ENCODE results near the gene PC. TPM values are rescaled to one million over a fixed set of nuclear protein-coding genes. Genes with fewer than 3 reads are reported as not detected.

Gene PC
- total and polyA plus RNA-seq, 10 donors: 3.4 to 8.8 (median 5.3) TPM

- peak; percentile 98 for DNase-seq
- 3 to 14% (median 5%) methylated on average over 9 to 51 of the region's 51 CpGs for WGBS, 5 donors
- peak overlapping the region; percentile 40 to 94 (median 84) for H3K4me3 ChIP-seq
- H3K36me3 ChIP-seq: peaks cover 0 to 22% (median 2%) of the 10 kb centered on the region in 6 donors
- no peaks in the 10 kb centered on the region for H3K27me3 ChIP-seq (replicated peaks in 1 of 7)
- peak in 2 of 3 donors; percentile 18 to 66 for TF ChIP-seq POLR2A (IDR thresholded peaks at IDR 0.05)
- TF ChIP-seq CTCF (IDR thresholded peaks at IDR 0.05 in 8 of 11, conservative IDR thresholded peaks at IDR 0.05 in 3 of 11): peak in 1 of 11 experiments; percentile 10
- peak; percentile 89 to 92 (median 92) for TF ChIP-seq POLR2AphosphoS5 (IDR thresholded peaks at IDR 0.05)
- intact Hi-C loops (cut with DNase I; ENCODE audit: low total_unique reads): no loop called here
- H3K4me1 ChIP-seq: peaks cover 5 to 60% (median 30%) of the 10 kb centered on the region in 6 donors
- H3K9me3 ChIP-seq: no peaks in the 10 kb centered on the region
- peak overlapping the region; percentile 78 to 94 (median 90) for H3K27ac ChIP-seq
These were observed 102.3 kb downstream of the PC start for GRCh38 chr11:66855574-66856495.

GRCh38 chr11:66854729-66855211, 103.4 kb downstream of the PC start:
- Histone ChIP-seq H3K27me3 (replicated peaks in 1 of 7) (no peaks in the 10 kb centered on the region), H3K4me1 (peaks cover 5 to 53% (median 23%) of the 10 kb centered on the region in 6 donors), H3K27ac (no peak overlapping the region), H3K36me3 (peaks cover 0 to 19% (median 2%) of the 10 kb centered on the region in 6 donors), H3K4me3 (peak overlapping the region in 1 of 8 donors; percentile 86), H3K9me3 (no peaks in the 10 kb centered on the region)
- WGBS, 5 donors: 89 to 97% (median 95%) methylated on average over 7 to 15 of the region's 15 CpGs
- DNase-seq: peak; percentile 73
- intact Hi-C loops (cut with DNase I; ENCODE audit: low total_unique reads): no loop called here
- no peak for TF ChIP-seq CTCF (IDR thresholded peaks at IDR 0.05 in 8 of 11, conservative IDR thresholded peaks at IDR 0.05 in 3 of 11)
- no peak for TF ChIP-seq POLR2A (IDR thresholded peaks at IDR 0.05)
- TF ChIP-seq POLR2AphosphoS5 (IDR thresholded peaks at IDR 0.05): no peak

- 88 to 96% (median 94%) methylated on average over 11 to 12 of the region's 12 CpGs for WGBS, 5 donors
These were observed 103.9 kb downstream of the PC start for GRCh38 chr11:66854231-66854661.

GRCh38 chr11:66853242-66854229, 104.6 kb downstream of the PC start:
- intact Hi-C loops (cut with DNase I; ENCODE audit: low total_unique reads): no loop called here
- Histone ChIP-seq H3K4me3 (no peak overlapping the region), H3K36me3 (peaks cover 0 to 16% (median 3%) of the 10 kb centered on the region in 6 donors), H3K9me3 (no peaks in the 10 kb centered on the region), H3K27ac (no peak overlapping the region), H3K4me1 (peaks cover 5 to 44% (median 20%) of the 10 kb centered on the region in 6 donors), H3K27me3 (replicated peaks in 1 of 7) (no peaks in the 10 kb centered on the region)
- WGBS, 5 donors: 88 to 92% (median 89%) methylated on average over 26 of the region's 26 CpGs
- peak; percentile 72 for DNase-seq
- TF ChIP-seq CTCF (IDR thresholded peaks at IDR 0.05 in 8 of 11, conservative IDR thresholded peaks at IDR 0.05 in 3 of 11) (no peak), POLR2AphosphoS5 (IDR thresholded peaks at IDR 0.05) (no peak), POLR2A (IDR thresholded peaks at IDR 0.05) (no peak)

More at GRCh38 chr11:66854231-66854661, 103.9 kb downstream of the PC start:
- Histone ChIP-seq H3K27ac (no peak overlapping the region), H3K4me3 (no peak overlapping the region), H3K4me1 (peaks cover 5 to 48% (median 21%) of the 10 kb centered on the region in 6 donors), H3K27me3 (replicated peaks in 1 of 7) (no peaks in the 10 kb centered on the region), H3K9me3 (no peaks in the 10 kb centered on the region), H3K36me3 (peaks cover 0 to 16% (median 2%) of the 10 kb centered on the region in 6 donors)
- intact Hi-C loops (cut with DNase I; ENCODE audit: low total_unique reads): no loop called here
- peak; percentile 66 for DNase-seq
- TF ChIP-seq POLR2A (IDR thresholded peaks at IDR 0.05) (no peak), POLR2AphosphoS5 (IDR thresholded peaks at IDR 0.05) (no peak)
